ENCODE results near the gene EPS8L1. TPM values are rescaled to one million over a fixed set of nuclear protein-coding genes. Genes with fewer than 3 reads are reported as not detected.

EPS8L1 gene
- total RNA-seq, 2 donors from 2014 or later: 29.4 to 52.8 TPM

GRCh38 chr19:55046975-55047622 is 28.6 kb upstream of the EPS8L1 start:
- Mint-ChIP-seq H3K4me3 (no peak overlapping the region), H3K27ac (no peak overlapping the region), H3K4me1 (no peaks in the 10 kb centered on the region), H3K27me3 (ENCODE audit: insufficient read depth) (no peaks in the 10 kb centered on the region), H3K36me3 (ENCODE audit: low read depth) (peaks cover 84% of the 10 kb centered on the region), H3K9me3 (no peaks in the 10 kb centered on the region)
- Histone ChIP-seq H3K4me3 (ENCODE audit: low read length) (no peak overlapping the region), H3K9ac (ENCODE audit: extremely low read depth, low read length, poor library complexity, severe bottlenecking) (no peak overlapping the region), H3K27ac (ENCODE audit: low read depth, low read length) (no peak overlapping the region), H3K9me3 (ENCODE audit: control insufficient read depth, low read length) (no peaks in the 10 kb centered on the region), H3K4me1 (ENCODE audit: control insufficient read depth, insufficient read depth, low read length) (no peaks in the 10 kb centered on the region), H3K27me3 (ENCODE audit: control insufficient read depth, insufficient read depth, low read length, poor library complexity, severe bottlenecking) (no peaks in the 10 kb centered on the region), H3K36me3 (ENCODE audit: control insufficient read depth, insufficient read depth, low read length) (peaks cover 88% of the 10 kb centered on the region)
- 94 to 98% methylated on average over 12 to 17 of the region's 17 CpGs for WGBS, 2 experiments (ENCODE audit: insufficient coverage in 1 of 2, insufficient read length in 1 of 2)
- DNase-seq: no peak
- TF ChIP-seq CTCF (conservative IDR thresholded peaks at IDR 0.05): no peak

GRCh38 chr19:55047951-55048350 is 27.7 kb upstream of the EPS8L1 start:
- no peak overlapping the region for H3K27ac Mint-ChIP-seq
- no peak for DNase-seq
- Histone ChIP-seq H3K27me3 (ENCODE audit: control insufficient read depth, insufficient read depth, low read length, poor library complexity, severe bottlenecking) (no peaks in the 10 kb centered on the region), H3K9ac (ENCODE audit: extremely low read depth, low read length, poor library complexity, severe bottlenecking) (no peak overlapping the region), H3K9me3 (ENCODE audit: control insufficient read depth, low read length) (no peaks in the 10 kb centered on the region), H3K36me3 (ENCODE audit: control insufficient read depth, insufficient read depth, low read length) (peaks cover 84% of the 10 kb centered on the region), H3K4me1 (ENCODE audit: control insufficient read depth, insufficient read depth, low read length) (no peaks in the 10 kb centered on the region), H3K4me3 (ENCODE audit: low read length) (no peak overlapping the region), H3K27ac (ENCODE audit: low read depth, low read length) (no peak overlapping the region)
- no peak overlapping the region for H3K4me3 Mint-ChIP-seq
- H3K4me1 Mint-ChIP-seq: no peaks in the 10 kb centered on the region
- no peaks in the 10 kb centered on the region for H3K9me3 Mint-ChIP-seq
- no peak for TF ChIP-seq CTCF (conservative IDR thresholded peaks at IDR 0.05)
- WGBS, 2 experiments (ENCODE audit: insufficient coverage in 1 of 2, insufficient read length in 1 of 2): 94 to 99% methylated on average over 12 of the region's 12 CpGs
- peaks cover 82% of the 10 kb centered on the region for H3K36me3 Mint-ChIP-seq (ENCODE audit: low read depth)
- H3K27me3 Mint-ChIP-seq (ENCODE audit: insufficient read depth): no peaks in the 10 kb centered on the region

- peaks cover 84% of the 10 kb centered on the region for H3K36me3 ChIP-seq (ENCODE audit: control insufficient read depth, insufficient read depth, low read length)
- Mint-ChIP-seq H3K27ac (no peak overlapping the region), H3K36me3 (ENCODE audit: low read depth) (peaks cover 82% of the 10 kb centered on the region), H3K4me1 (no peaks in the 10 kb centered on the region), H3K4me3 (no peak overlapping the region), H3K9me3 (no peaks in the 10 kb centered on the region), H3K27me3 (ENCODE audit: insufficient read depth) (no peaks in the 10 kb centered on the region)
- no peak overlapping the region for H3K27ac ChIP-seq (ENCODE audit: low read depth, low read length)
- H3K9me3 ChIP-seq (ENCODE audit: control insufficient read depth, low read length): no peaks in the 10 kb centered on the region
- no peak overlapping the region for H3K9ac ChIP-seq (ENCODE audit: extremely low read depth, low read length, poor library complexity, severe bottlenecking)
- no peaks in the 10 kb centered on the region for H3K4me1 ChIP-seq (ENCODE audit: control insufficient read depth, insufficient read depth, low read length)
- H3K27me3 ChIP-seq (ENCODE audit: control insufficient read depth, insufficient read depth, low read length, poor library complexity, severe bottlenecking): no peaks in the 10 kb centered on the region
- TF ChIP-seq CTCF (conservative IDR thresholded peaks at IDR 0.05): no peak
- WGBS, 2 experiments (ENCODE audit: insufficient coverage in 1 of 2, insufficient read length in 1 of 2): 94 to 99% methylated on average over 10 to 15 of the region's 15 CpGs
- H3K4me3 ChIP-seq (ENCODE audit: low read length): no peak overlapping the region
- DNase-seq: no peak
These were observed 27.2 kb upstream of the EPS8L1 start for GRCh38 chr19:55048446-55048845.

Measured in endodermal cell (in vitro differentiated cells).